ENCODE data around the gene CALN1.

Gene CALN1

DNA sequence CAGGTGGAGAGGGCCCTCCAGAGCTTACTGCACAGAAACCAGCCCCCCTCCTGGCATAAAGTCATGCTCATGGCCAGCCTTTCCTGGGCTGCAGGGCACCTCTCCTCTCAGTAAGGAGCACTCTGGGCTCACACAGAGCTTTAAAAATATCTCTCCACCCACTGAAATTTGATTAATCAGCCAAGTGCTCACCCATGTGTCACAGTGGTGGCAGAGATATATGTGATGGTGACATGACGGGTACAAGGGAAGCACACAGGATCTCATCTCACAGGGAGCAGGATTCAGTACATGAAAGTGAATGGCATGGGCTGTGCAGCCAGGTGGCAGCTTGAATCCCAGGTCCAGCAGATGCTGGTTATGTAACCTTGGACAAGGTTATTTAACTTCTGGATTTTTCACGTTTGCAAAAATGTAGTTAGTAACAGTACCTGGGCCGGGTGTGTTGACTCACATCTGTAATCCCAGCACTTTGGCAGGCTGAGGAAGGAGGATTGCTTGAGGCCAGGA, 144.8 kb downstream of the CALN1 start:
- H3K4me3 ChIP-seq (replicated peaks; ENCODE audit: low read depth, low read length): no peak overlapping the region
- H3K27me3 ChIP-seq (replicated peaks; ENCODE audit: control insufficient read depth, insufficient read depth, low read length): no peaks in the 10 kb centered on the region
- TF ChIP-seq, protein P1, sequence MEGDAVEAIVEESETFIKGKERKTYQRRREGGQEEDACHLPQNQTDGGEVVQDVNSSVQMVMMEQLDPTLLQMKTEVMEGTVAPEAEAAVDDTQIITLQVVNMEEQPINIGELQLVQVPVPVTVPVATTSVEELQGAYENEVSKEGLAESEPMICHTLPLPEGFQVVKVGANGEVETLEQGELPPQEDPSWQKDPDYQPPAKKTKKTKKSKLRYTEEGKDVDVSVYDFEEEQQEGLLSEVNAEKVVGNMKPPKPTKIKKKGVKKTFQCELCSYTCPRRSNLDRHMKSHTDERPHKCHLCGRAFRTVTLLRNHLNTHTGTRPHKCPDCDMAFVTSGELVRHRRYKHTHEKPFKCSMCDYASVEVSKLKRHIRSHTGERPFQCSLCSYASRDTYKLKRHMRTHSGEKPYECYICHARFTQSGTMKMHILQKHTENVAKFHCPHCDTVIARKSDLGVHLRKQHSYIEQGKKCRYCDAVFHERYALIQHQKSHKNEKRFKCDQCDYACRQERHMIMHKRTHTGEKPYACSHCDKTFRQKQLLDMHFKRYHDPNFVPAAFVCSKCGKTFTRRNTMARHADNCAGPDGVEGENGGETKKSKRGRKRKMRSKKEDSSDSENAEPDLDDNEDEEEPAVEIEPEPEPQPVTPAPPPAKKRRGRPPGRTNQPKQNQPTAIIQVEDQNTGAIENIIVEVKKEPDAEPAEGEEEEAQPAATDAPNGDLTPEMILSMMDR (IDR thresholded peaks at IDR 0.05; ENCODE audit: insufficient read depth, low read length, poor library complexity, severe bottlenecking): no peak
- no peaks in the 10 kb centered on the region for H3K36me3 ChIP-seq (ENCODE audit: control insufficient read depth, insufficient read depth, low read length)
- DNase-seq (ENCODE audit: extremely low read depth, insufficient read length): no peak

DNA sequence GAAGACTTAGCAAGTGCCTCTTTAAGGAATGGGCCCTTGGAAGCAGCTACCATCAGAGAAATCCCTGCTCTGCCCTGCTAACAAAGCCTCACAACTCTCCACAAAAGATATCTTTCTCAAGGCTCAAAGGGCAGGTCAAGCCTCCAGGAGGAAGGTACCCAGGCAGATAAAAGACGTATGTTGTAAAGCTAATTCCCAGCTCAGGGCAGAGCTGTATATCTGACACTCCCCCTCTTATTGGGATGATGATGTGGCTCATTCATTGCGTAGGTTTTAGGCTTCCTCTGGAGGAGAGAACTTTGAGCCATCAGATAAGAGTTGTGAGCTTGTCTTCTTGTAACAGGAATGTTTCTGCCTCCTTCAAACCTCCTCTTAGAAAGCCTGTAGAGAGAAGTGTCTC, 145.4 kb downstream of the CALN1 start:
- no peak for DNase-seq (ENCODE audit: extremely low read depth, insufficient read length)
- H3K36me3 ChIP-seq (ENCODE audit: control insufficient read depth, insufficient read depth, low read length): no peaks in the 10 kb centered on the region
- no peak overlapping the region for H3K4me3 ChIP-seq (replicated peaks; ENCODE audit: low read depth, low read length)
- TF ChIP-seq, protein P1 (IDR thresholded peaks at IDR 0.05; ENCODE audit: insufficient read depth, low read length, poor library complexity, severe bottlenecking): no peak
- H3K27me3 ChIP-seq (replicated peaks; ENCODE audit: control insufficient read depth, insufficient read depth, low read length): no peaks in the 10 kb centered on the region

DNA sequence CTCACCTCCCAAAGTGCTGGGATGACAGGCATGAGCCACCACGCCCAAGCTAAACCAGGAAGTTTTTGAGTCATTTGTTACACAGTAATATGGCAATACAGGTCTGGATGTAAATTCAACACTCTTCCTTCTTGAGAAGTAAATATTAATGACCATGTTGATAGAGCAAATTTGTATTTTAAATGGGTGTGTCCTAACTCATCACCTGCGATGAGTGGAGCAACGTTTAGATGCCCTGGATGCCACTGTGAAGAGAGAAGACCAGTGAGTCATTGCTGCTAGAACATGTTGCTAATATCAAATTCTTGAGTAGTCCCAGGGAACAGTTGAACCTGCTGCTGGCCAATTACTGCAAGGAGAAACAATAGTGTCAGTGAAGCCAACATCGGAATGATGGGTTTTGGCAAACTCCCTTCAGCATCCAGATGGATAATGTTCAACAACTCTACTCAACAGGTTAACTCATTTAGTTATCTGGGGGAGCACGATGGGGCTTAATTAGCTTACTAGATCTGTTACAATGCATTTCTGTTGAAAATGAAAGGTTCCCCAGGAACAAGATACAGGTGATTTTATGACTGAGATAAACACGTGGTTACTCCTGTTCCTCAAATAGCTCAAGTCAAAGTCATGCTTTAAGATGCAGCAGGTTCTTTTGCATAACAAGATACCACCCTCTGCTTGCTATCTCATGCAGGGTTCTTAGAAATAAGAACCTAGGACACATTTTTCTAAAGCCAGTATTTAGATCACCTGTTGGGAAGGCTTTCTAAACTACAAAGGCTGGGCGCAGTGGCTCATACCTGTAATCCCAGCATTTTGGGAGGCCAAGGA, 146.8 kb downstream of the CALN1 start:
- H3K27me3 ChIP-seq (replicated peaks; ENCODE audit: control insufficient read depth, insufficient read depth, low read length): no peaks in the 10 kb centered on the region
- no peaks in the 10 kb centered on the region for H3K36me3 ChIP-seq (ENCODE audit: control insufficient read depth, insufficient read depth, low read length)
- no peak for DNase-seq (ENCODE audit: extremely low read depth, insufficient read length)
- TF ChIP-seq, protein P1 (IDR thresholded peaks at IDR 0.05; ENCODE audit: insufficient read depth, low read length, poor library complexity, severe bottlenecking): no peak
- no peak overlapping the region for H3K4me3 ChIP-seq (replicated peaks; ENCODE audit: low read depth, low read length)

DNA sequence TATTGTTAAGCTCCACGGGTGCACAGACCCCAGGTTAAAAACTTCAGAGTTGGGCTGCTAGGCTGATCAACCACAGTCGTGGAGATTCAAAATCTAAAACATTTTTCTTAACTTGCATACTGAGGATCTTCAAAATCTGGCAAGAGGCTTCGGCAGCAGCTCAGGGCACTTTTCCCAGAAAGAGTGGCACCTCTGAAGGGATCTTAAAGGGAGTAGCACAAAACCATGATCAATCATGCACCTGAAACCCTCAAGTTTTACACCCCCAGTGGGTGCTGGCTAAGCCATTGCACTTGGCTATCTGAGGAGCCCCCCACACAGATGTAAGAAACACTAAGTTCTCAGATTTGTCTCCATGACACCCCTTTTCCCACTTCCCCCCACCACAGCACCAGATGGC, 151.7 kb downstream of the CALN1 start:
- DNase-seq (ENCODE audit: extremely low read depth, insufficient read length): no peak
- no peak overlapping the region for H3K4me3 ChIP-seq (replicated peaks; ENCODE audit: low read depth, low read length)
- no peaks in the 10 kb centered on the region for H3K36me3 ChIP-seq (ENCODE audit: control insufficient read depth, insufficient read depth, low read length)
- TF ChIP-seq, protein P1 (IDR thresholded peaks at IDR 0.05; ENCODE audit: insufficient read depth, low read length, poor library complexity, severe bottlenecking): no peak
- H3K27me3 ChIP-seq (replicated peaks; ENCODE audit: control insufficient read depth, insufficient read depth, low read length): no peaks in the 10 kb centered on the region

DNA sequence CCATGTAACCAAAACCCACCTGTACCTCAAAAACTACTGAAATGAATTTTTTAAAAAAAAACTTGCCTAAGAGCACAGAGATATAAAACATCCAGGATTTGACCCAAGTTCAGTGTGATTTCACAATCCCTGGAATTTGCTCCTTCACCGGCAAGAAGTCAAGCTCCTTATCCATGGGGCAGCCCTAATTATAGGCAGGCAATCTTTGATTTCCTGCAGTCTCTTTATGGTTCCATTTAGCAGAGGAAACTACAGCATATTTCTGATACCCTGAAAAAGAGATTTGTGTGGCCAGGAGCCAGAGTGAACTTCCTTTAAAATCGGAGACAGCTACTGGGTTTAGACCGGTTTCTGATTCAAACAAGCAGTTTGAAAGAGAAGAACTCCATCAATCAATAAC, 154.1 kb downstream of the CALN1 start:
- no peak for DNase-seq (ENCODE audit: extremely low read depth, insufficient read length)
- TF ChIP-seq, protein P1 (IDR thresholded peaks at IDR 0.05; ENCODE audit: insufficient read depth, low read length, poor library complexity, severe bottlenecking): no peak
- no peak overlapping the region for H3K4me3 ChIP-seq (replicated peaks; ENCODE audit: low read depth, low read length)
- no peaks in the 10 kb centered on the region for H3K27me3 ChIP-seq (replicated peaks; ENCODE audit: control insufficient read depth, insufficient read depth, low read length)
- no peaks in the 10 kb centered on the region for H3K36me3 ChIP-seq (ENCODE audit: control insufficient read depth, insufficient read depth, low read length)

Measured in GM06990 (cell line).